KOPT-K1 (cell line): ENCODE measurements around the gene ATP1A1.
A peak's percentile ranks its signal among the peaks of the same experiment; 100 is the strongest.

Experiments
- H3K27ac ChIP-seq: fragments of 200-600 bp; sonication (generic); 2 replicates; pipeline ENCODE4 v1.5.1; 2016; ENCODE audit warnings: antibody characterized with exemption, mild to moderate bottlenecking, low read depth, low read length; ENCODE audit not compliant: poor library complexity, severe bottlenecking
- H3K36me3 ChIP-seq: fragments of 200-600 bp; sonication (generic); 2 replicates; pipeline ENCODE4 v1.5.1; 2017; ENCODE audit warnings: antibody characterized with exemption, mild to moderate bottlenecking, low read length, moderate library complexity; ENCODE audit not compliant: insufficient read depth
- H3K9me3 ChIP-seq: fragments of 200-600 bp; sonication (generic); 2 replicates; pipeline ENCODE4 v1.5.1; 2017; ENCODE audit warnings: antibody characterized with exemption, low read length, mild to moderate bottlenecking; ENCODE audit not compliant: insufficient read depth, poor library complexity, severe bottlenecking

The ATP1A1 gene

DNA sequence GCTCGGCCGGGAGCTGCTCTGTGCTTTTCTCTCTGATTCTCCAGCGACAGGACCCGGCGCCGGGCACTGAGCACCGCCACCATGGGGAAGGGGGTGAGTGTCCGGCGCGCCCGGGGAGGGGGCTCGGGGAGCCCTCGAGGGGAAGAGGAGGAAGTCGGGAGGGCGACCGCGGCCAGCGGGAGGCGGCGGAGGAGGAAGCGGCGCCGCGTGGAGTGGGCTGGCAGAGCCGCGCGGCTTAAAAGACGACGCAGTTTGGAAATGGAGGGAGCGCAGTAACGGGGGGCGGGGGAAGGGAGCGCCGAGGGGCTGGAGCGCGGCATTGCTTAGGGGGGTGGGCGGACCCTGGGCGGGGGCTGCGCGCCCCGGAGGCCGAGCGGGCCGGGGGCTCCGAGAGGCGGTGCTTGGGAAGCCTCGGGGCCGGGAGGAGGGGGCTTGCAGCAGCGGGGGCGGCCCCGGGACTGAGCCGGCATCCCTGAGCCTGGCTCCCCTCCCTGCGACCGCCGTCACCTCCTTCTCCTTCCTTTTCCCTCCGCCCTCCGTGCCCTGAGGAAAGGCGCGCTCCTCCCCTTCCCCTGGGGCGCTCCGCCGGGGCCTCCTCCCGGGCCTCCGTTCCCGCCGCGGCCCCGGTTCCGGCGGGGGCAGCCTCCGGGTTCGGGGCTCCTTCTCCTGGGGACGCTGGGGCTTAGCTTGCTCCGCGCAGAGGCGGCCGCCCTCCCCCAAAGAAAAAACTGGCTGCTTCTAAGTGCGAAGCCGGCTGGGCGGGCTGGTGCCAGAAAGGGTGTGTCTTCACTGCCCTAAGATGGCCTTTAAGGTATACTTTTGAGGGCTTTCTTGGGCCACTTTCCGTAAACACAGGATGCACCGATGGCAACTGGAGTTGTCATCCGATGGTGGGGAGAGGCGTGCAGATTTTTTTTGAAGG, 648 bp downstream of the ATP1A1 start:
- H3K9me3 ChIP-seq = no peaks in the 10 kb centered on the region
- no peaks in the 10 kb centered on the region for H3K36me3 ChIP-seq
- H3K27ac ChIP-seq = peak overlapping the region; percentile 90

DNA sequence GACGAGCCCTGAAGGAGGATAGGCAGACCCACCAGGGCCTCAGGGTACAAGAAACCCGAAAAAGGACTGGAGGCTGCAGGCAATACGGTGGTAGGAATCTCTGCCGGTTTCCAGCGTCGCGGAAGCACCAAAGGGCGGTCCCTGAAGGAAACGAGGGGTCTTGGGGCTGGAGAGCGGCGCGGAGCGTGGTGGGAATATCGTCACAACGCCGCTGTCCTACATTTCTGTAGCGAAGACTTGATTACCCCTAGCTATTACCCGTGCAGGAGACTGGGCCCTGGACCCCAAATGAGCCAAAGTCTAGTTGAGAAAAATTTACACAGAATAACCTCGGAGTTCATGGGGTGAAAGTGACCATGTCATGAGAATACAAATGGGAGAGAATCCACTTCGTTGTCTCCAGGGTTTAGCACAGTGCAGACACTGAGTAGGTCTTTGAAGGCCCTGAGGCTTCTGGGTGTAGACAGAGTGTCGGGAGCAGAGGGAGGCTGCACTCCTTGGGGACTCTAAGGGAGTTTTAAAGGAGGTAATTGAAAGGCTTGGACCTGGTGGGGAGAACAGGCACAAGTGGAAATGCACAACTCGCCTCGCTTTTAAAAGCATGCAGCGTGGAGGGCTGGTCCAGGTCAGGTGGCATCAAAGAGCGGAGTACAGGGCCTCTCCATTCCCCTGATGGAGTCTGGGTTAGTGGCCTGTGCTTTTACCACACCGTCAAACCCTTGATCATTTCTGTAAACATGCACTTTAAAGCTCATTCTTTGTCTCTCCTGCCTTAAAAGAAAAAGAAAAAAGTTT, 1.5 kb downstream of the ATP1A1 start:
- no peaks in the 10 kb centered on the region for H3K9me3 ChIP-seq
- peak overlapping the region; percentile 90 for H3K27ac ChIP-seq
- H3K36me3 ChIP-seq = no peaks in the 10 kb centered on the region

DNA sequence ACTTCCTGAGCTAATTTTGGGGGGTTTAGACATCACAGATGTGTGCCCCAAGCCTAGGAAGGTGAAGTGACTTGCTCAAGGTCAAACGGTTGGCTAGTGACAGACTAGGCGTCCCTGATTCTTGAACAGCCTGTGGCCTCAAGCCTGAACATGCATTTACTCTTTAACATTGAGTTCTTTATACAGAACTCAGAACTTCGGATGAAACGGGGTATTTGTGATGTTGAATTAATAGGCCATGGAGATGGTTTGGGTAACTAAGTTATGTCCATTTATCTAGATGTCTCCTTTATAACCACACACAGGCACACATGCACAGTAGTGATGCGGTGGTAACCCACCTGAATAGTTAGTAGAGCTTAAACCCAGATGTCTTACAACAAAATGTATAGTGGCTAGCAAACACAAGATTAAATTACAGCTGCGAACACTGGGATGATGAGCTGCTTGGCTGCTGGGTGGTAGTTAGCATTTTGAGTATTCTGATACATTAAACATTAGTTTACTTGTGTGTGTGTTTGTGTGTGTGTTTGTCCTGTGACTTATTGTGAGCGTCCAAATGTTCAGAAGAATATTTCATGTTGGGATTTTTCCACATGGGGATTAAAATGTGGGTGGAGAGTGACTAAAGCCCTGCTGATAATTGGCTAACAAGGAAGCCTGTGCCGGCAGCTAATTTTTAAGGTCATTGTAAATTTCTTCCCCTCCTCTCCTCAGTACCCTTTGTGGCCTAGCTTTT, 2.3 kb downstream of the ATP1A1 start:
- H3K27ac ChIP-seq = peak overlapping the region; percentile 90
- H3K9me3 ChIP-seq = no peaks in the 10 kb centered on the region
- H3K36me3 ChIP-seq = 0 out of 2 replicates have a peak, but pooled peaks cover 6% of the 10 kb centered on the region

DNA sequence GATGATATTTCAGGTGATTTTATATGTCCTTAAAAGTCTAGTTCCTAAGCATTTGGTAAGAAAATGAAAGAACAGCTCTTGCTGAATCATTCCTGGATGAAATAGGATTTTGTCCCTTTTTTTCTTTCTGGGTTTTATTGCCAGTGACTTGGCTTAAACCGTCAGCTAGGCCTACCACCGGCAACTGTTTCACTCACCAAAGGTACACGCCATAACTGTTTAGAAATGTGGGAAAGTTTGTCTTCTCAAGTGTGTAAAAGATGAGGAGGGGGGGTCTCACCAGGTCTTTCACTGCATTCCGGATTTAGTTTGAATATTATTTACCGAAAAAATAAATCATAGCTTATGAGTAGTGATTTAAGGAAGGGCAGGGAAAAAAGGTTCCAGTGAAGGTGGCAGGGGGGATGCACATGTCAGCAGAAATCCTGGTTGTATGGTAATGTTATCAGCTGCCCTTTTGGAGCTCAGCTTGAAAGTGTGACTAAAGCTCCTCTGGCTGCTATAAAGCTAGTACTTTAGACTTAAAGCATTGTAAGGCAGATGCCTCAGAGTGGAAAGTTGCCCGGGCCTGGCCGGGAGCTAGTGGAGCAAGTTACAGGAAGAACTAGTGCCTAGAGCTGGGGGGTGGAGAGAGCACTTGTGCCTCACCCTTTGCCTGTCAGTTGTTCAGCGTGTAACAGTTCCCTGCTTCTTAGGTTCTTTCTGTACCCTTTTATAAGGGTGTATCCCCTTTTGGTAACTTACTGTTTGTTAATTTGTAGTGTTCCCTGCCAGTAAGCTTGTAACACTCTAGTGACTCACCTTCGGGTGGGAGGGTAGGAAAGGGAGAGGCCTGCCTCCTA, 3.1 kb downstream of the ATP1A1 start:
- H3K27ac ChIP-seq = peak overlapping the region; percentile 90

DNA sequence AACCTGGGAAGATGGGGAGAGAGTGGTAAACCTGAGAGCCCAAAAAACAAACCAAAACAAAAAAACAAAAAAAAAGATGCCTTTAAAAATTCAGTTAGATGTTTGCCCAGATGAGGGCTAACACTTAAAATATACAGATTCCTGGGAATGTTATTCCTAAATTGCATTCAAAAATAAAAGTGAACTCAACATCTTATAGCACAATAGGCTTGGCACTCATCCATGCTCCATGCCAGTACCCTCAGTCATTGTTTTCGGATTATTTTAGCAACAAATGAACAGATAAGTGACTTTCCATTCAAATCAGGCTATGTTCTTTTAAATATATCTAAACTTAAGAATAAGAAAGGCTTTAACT, 3.7 kb downstream of the ATP1A1 start:
- no peaks in the 10 kb centered on the region for H3K9me3 ChIP-seq
- H3K27ac ChIP-seq = peak overlapping the region; percentile 90
- H3K36me3 ChIP-seq = 0 out of 2 replicates have a peak, but pooled peaks cover 11% of the 10 kb centered on the region

More for the DNA sequence above, 3.1 kb downstream of the ATP1A1 start:
- Histone ChIP-seq H3K36me3 (0 out of 2 replicates have a peak, but pooled peaks cover 11% of the 10 kb centered on the region), H3K9me3 (no peaks in the 10 kb centered on the region)

DNA sequence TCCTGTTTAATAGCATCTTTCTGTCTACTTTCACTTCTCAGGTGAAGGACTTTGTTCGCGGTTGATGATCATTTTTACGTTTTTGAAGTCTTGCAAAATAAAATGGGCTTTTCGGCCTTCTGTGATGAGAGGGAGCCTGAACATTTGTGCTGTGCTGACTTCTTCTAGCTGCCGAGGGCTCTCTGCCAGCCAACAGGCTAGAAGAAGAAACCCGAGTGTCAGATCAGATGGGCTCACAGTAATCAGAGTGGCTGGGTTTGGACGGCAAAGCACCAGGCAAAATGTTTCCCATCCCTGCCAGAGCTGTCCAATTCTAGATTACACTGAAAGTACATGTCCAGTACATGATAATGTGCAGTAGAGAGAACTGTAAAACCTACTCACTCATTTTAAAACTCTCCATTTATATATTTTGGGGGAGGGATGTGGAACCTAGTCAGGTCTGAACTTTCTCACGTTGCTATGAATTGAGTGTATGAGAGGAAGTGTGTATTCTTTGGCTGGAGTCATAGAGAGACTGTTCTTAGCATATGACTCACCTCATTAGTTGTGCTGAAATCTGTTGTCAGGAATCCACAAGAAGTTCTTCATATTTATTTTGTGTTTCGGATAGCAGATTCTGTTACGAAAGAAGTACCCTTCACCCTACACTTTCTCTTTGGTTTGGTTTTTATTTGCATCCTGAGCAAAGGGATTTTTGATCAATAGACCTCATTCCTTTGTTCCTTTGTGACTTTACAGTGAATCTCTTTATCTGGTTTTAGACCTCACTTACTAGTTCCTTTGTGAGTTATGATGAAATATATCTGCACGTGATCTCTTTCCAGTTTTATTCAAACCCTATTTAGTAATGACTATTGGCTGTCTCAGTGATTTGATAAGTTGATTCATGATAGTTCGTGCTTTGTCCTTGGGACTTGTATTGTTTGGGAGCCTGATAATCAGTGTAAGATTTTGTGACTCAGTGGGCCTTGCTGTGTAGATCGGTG, 4.8 kb downstream of the ATP1A1 start:
- Histone ChIP-seq H3K27ac (peak overlapping the region; percentile 54), H3K36me3 (0 out of 2 replicates have a peak, but pooled peaks cover 15% of the 10 kb centered on the region), H3K9me3 (no peaks in the 10 kb centered on the region)

DNA sequence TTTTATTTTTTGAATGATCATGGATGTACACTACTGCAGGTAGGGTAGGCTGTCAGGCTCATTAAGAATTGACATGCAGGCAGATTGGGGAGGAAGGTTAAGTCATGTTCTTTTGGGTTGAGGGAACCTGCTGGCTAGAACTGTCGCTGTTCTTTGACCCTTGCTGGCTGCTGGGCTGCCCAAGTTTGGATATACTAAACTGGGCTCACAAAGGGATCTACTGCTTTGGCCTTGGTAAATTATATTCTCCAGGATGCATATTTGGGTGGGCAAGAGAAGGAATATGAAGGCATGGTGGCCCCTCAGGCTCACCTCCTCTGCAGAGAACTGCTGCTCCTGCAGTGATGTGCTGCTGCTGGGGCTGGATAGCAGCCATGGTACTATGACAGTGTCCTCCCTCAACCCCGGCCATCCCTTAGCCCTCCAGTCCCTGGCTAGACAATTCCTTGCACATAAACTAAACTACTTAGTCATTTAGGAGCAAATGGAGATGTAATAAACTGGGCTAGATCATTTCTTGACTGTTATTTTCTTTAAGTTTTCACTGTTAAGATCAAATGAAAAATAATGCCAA, 6.1 kb downstream of the ATP1A1 start:
- Histone ChIP-seq H3K9me3 (no peaks in the 10 kb centered on the region), H3K27ac (no peak overlapping the region), H3K36me3 (peaks cover 27% of the 10 kb centered on the region)

DNA sequence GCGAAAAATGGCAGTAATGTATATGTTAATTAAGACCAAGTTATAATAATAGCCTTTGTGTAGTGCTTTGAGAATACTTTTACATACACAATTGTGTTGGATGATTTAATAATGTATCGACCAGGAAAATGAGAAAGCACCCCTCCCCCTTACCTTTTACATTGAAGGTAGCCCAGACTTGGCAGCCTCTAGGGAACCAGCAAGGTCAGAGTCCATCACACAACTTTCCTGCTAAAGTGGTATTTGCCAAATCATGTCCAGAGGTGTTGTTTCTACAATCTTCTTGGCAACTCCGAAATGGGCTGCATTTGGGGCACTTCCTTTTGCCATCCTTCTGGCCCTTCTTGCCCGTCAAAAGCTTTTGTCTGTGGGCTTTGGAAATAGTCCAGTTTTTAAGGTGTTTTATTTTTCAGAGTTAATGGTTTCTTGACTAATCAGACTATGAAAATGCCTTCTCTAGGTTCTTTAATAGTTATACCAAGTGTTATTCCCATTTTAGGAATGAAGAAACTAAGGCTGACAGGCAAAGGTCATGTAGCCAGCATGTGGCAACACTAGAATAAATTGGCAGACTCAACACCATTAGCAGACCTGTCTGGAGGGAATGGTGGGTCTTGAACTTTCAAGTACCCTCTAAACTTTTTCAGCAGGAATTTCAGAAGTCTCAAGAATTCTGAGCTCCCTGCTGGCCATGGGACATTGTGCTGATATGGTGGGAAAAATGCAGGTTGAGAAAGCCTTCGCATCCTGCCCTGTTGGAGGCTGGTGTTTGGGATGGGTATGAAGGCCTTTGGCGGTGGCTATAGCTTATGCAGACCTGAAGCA, 6.8 kb downstream of the ATP1A1 start:
- no peaks in the 10 kb centered on the region for H3K9me3 ChIP-seq
- peaks cover 34% of the 10 kb centered on the region for H3K36me3 ChIP-seq
- H3K27ac ChIP-seq = no peak overlapping the region

DNA sequence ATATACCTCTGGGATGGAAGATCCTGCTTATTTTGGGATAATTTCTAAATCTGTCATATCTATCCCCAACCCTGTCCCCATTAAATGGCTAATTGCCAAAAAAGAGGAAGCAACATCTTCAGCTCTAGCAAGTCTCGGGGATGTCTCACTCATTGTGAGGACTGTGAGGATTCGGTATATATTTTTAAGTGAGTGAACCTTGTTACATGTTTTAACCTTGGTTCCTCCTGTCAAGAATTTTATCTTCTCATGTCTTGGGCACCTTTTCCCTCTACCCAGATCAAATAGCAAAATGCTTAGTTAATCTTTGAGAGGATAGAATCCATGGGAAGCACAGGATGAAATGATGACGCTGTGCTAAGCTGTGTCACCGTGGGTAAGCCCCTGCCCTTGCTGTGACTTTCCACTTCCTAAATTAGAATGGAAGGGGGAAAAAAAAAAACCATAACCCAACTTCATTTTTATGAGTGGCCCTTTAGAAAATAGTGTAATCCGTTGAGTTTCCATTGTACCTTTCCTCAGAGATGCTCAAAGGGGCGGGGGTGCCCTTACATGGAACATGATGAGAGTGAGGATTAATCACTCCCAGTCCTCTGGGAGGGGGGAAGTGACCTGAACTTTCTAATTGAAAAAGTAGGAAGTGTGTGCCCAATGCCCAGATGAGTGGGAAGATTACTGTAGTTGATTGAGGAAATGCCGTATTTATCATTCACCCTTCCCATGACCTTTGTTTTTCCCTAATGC, 7.6 kb downstream of the ATP1A1 start:
- Histone ChIP-seq H3K27ac (no peak overlapping the region), H3K9me3 (no peaks in the 10 kb centered on the region), H3K36me3 (peaks cover 42% of the 10 kb centered on the region)

DNA sequence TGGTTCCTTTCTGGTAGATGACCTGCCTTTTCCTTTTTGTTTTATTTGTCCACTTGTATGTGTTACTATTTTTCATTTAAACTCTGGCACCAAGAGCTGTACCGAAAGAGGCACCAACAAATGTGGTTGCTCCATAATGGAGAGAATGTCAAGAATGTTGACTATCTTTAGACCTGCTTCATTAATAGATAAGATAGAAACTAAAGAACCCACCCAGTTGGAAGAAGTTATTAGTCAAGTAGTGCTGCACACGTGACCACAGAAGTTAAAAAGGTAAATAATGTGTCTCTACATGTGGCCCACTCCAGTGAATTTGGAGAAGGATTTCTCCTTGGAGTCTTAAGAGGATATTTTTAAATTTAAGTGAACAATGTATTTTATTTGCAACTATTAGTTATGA, 9.3 kb downstream of the ATP1A1 start:
- Histone ChIP-seq H3K27ac (no peak overlapping the region), H3K9me3 (no peaks in the 10 kb centered on the region), H3K36me3 (peaks cover 59% of the 10 kb centered on the region)

DNA sequence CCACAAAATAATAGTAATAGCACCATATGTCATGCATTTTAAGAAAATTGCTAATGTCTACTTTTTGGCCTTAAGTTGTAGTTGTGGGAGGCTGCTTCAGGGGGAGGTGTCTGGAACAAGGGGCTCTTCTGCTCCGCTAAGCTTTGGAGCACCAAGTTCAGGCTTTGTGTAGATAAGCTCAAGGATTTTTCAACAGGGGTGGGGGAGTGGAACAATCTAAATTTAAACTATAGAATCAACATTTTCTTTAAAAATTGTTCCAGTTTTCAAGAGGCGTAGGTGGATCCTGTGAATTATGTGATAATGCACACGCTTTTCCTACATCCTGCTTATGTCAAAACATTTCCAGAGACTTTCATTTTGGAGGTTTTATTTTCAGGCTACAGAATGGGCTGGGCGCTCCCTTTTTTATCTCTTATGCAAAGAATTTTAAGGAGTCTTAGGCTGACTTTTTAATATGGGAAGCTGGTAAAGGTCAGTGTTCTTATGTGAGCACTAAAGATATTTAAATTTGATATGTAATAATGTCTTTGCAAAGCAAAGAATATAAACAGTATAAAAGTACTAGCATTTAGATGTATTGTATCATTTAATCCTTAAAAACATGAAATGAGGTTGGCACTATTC, 9.9 kb downstream of the ATP1A1 start:
- no peak overlapping the region for H3K27ac ChIP-seq
- H3K9me3 ChIP-seq = no peaks in the 10 kb centered on the region
- H3K36me3 ChIP-seq = peaks cover 65% of the 10 kb centered on the region
